Stimulated activated memory B cell treated with anti-CD40 and anti-IgM and Interleukin-4, amounts not matched to agents 10 μg/mL and 1 μg/mL and 100 μg/mL, for 72 hours (primary cell): ENCODE results near the gene MAP3K4.
"Not testable (repeated sequence)": the region's sequence is repeated elsewhere in the genome, so short reads cannot be mapped to it uniquely, and the experiment has no call there.

Source experiments
- ATAC-seq: fragments of 150-1000 bp; cut with Tn5 transposase; 2 replicates; pipeline ENCODE4 v1.10.0; 2021
- H3K27ac Mint-ChIP-seq: one replicate; pipeline ENCODE4 v1.8.0; 2022; ENCODE audit warnings: mild to moderate bottlenecking, mixed read lengths
- H3K27me3 Mint-ChIP-seq: one replicate; pipeline ENCODE4 v1.8.0; 2022; ENCODE audit warnings: mixed read lengths
- H3K36me3 Mint-ChIP-seq: one replicate; pipeline ENCODE4 v1.8.0; 2022; ENCODE audit warnings: mixed read lengths
- H3K4me1 Mint-ChIP-seq: one replicate; pipeline ENCODE4 v1.8.0; 2022; ENCODE audit warnings: mixed read lengths
- H3K4me3 Mint-ChIP-seq: one replicate; pipeline ENCODE4 v1.8.0; 2022; ENCODE audit warnings: mild to moderate bottlenecking, moderate library complexity, mixed read lengths
- H3K9me3 Mint-ChIP-seq: one replicate; pipeline ENCODE4 v1.8.0; 2022; ENCODE audit warnings: mixed read lengths

The MAP3K4 gene

DNA sequence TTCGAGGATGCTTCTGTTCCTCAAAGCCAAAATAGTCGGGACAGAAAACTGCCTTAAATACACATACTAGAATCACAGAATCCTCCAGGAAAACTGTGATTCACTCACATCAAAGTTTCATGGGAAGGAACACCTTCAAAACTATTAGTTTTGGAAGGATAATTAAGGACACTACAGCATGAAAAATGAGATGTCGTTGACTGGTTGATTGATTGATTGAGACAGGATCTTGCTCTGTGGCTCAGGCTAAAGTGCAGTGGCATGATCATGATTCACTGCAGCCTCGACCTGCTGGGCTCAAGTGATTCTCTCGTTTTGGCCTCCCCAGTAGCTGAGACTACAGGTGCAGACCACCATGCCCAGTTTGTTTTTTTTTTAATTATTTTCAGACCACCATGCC is 25.7 kb upstream of the MAP3K4 start:
- Mint-ChIP-seq H3K27ac (no peak overlapping the region), H3K4me3 (no peak overlapping the region), H3K9me3 (no peaks in the 10 kb centered on the region), H3K27me3 (peaks cover 25% of the 10 kb centered on the region), H3K36me3 (no peaks in the 10 kb centered on the region), H3K4me1 (no peaks in the 10 kb centered on the region)
- no peak for ATAC-seq

DNA sequence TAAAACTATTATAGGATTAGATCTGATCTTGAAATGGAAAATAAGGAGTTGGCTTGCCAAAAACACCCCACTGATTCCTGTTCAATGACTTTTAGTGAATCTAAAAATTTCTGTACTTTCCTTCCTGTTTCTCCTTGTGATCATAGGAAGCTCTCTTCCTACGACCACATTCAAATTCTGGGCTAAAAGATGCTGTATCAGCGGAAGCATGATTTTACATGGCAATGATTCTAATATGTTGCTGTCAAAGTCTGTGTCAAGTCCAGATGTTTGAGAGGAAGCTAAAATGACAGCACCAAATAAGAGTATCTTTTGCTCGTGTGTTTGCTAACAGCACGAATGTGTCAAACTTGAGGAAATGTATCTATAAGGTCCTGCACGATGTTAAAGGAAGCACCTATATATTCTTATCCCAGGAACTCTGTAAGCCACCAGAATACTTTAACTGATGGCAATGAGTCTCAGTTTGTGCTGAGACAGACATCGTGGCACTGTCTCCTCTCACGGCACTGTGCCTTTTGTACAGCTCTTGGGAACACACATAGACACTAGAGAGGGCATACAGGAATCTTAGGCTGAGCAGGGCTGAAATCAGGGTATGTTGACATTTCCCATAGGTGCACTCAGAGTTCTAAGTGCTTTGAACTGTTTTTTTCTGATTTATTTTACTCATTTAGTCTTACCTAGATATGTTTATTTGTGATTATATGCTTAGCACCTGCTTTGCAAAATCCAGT is 24.9 kb upstream of the MAP3K4 start:
- Mint-ChIP-seq H3K27me3 (peaks cover 28% of the 10 kb centered on the region), H3K9me3 (no peaks in the 10 kb centered on the region), H3K27ac (no peak overlapping the region)

DNA sequence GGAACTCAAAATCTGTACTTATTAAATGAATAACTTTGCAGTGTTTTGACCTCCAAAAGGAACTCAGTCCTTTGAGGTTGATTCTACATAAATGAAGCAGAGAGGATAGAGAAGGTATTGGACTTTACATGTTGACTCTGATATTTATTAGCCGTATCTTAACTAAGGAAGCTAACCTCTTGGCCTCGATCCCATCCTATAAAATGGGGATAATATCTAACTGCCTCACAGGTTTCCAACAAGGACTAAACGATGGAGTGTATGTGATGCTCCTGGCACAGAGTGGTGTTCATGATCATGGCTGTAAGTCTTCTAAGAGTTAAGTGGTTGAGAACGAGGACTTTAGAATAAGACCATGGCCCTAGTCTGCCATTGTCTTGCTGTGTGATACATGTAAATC is 24.2 kb upstream of the MAP3K4 start:
- no peaks in the 10 kb centered on the region for H3K36me3 Mint-ChIP-seq
- ATAC-seq = no peak
- H3K27ac Mint-ChIP-seq = no peak overlapping the region
- H3K27me3 Mint-ChIP-seq = peaks cover 28% of the 10 kb centered on the region
- H3K4me3 Mint-ChIP-seq = no peak overlapping the region
- H3K9me3 Mint-ChIP-seq = no peaks in the 10 kb centered on the region
- H3K4me1 Mint-ChIP-seq = no peaks in the 10 kb centered on the region

More for the DNA sequence above, 24.9 kb upstream of the MAP3K4 start:
- ATAC-seq = no peak
- Mint-ChIP-seq H3K4me1 (no peaks in the 10 kb centered on the region), H3K36me3 (no peaks in the 10 kb centered on the region), H3K4me3 (no peak overlapping the region)

DNA sequence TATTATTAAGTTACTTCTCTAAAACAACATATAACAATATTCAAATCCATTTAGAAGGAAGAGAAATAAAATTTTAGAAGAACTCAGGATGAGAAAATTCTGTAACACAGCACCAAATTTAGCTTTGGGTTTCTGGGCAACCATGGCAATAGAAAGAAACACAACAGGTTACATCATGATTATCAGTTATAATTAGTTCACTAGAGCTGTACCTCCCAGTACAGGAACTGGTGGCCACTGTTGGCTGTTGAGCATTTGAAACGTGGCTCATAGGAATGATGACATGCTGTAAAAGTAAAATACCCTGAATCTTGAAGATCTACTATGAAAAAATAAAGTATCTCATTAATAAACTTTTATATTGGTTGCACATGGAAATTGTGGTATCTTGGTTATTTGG is 23.7 kb upstream of the MAP3K4 start:
- Mint-ChIP-seq H3K27ac (no peak overlapping the region), H3K36me3 (no peaks in the 10 kb centered on the region)

DNA sequence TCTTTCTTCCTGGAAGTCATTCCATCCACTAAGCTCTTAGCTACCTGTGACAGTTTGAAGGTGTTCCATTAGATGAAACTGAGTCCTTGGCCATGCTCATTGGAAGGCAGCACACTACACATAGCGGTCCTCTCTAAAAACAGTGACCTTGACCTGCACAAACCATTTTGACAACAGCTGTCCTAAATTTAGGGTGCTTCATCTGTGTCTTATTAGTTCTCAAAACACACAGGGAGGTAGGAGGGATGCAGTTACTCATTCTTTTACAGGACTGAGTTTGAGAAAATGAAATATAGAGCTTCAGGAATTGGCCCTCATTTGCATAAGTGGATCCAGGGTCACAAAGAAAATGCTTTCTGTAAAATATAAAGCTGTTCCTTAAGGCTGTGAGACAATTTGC is 20.4 kb upstream of the MAP3K4 start:
- no peak for ATAC-seq
- no peak overlapping the region for H3K4me3 Mint-ChIP-seq
- no peaks in the 10 kb centered on the region for H3K9me3 Mint-ChIP-seq
- no peak overlapping the region for H3K27ac Mint-ChIP-seq
- H3K36me3 Mint-ChIP-seq = no peaks in the 10 kb centered on the region
- H3K4me1 Mint-ChIP-seq = no peaks in the 10 kb centered on the region
- H3K27me3 Mint-ChIP-seq = peaks cover 19% of the 10 kb centered on the region

More for the DNA sequence above, 23.7 kb upstream of the MAP3K4 start:
- Mint-ChIP-seq H3K27me3 (peaks cover 28% of the 10 kb centered on the region), H3K4me3 (no peak overlapping the region), H3K4me1 (no peaks in the 10 kb centered on the region), H3K9me3 (no peaks in the 10 kb centered on the region)
- no peak for ATAC-seq

DNA sequence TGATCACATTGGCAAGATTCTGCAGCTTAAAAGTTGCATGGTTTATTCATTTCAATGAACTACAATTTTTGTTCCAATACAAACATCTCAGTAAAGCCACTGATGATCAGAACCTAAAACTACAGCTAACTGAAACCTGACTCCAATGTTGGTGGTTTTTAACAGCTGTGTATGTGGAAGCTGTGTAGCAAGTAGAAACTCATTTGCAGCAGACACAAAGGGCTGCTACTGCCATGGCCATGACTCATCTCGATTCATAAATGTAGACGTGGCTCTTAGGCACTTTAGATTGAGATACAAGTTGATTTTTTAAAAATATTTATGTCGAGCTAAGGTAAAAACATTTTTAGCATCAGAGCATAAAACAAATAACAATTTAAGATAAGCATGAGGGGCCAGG is 19.5 kb upstream of the MAP3K4 start:
- Mint-ChIP-seq H3K9me3 (no peaks in the 10 kb centered on the region), H3K4me3 (no peak overlapping the region), H3K4me1 (no peaks in the 10 kb centered on the region), H3K36me3 (no peaks in the 10 kb centered on the region), H3K27ac (no peak overlapping the region), H3K27me3 (peaks cover 21% of the 10 kb centered on the region)
- no peak for ATAC-seq

DNA sequence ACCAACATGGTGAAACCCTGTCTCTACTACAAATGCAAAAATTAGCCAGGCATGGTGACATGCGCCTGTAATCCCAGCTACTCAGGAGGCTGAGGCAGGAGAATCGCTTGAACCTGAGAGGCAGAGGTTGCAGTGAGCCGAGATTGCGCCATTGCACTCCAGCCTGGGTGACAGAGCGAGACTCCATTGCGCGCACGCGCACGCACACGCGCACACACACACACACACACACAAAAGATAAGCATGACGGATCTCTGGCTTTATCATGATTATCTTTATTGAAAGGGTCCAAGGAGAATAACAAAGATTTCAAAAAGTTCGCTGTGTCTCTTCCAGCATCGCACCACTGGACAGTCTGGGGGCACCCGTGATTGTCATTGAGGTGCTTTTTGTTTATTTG is 19.0 kb upstream of the MAP3K4 start:
- peaks cover 26% of the 10 kb centered on the region for H3K27me3 Mint-ChIP-seq
- not testable (repeated sequence) for H3K27ac Mint-ChIP-seq, H3K36me3 Mint-ChIP-seq, H3K4me1 Mint-ChIP-seq, H3K4me3 Mint-ChIP-seq, H3K9me3 Mint-ChIP-seq, ATAC-seq

DNA sequence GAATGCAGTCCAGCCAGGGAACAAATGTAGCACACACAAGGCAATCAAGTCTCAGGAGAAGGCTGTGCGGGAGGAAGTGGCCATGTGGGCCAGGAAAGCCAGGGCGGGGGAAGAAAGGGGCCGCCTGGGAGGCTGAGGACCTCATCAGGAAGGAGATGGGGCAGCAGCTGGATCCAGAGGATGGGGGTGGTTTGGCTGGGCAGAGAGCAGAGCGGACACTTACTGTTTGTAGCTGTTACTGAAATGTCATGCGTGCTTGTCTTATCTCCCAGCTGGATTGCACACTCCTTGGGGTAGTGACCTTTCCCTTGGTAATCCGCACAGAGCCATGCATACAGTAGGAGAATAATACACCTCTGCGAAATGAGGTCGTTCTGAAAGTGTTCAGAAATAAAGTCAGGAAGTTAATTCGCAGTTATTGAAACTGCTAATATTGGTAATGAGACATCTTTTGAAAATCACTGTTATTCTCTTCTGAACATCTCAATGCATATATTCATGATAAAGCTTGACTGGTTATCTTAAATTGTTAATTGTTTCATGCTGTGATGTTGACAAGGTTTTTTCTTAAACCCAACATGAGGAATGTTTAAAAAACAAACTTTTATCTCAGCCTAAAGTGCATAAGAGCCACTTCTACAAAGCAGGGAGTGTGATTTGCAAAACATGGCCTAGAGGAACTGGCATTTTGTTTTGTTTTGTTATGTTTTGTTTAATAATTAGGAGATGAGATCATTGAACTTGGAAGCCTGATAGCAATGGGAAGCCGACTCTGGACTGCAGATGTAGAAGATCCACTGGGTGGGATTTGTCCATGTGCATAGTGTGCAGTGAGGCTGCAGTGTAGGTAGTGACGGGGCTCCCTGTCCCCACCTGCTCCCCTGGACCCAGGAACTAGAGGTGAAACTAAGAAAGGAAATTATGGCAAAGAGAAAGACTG is 18.0 kb upstream of the MAP3K4 start:
- H3K27ac Mint-ChIP-seq = no peak overlapping the region
- H3K9me3 Mint-ChIP-seq = no peaks in the 10 kb centered on the region
- H3K4me1 Mint-ChIP-seq = no peaks in the 10 kb centered on the region
- H3K27me3 Mint-ChIP-seq = peaks cover 35% of the 10 kb centered on the region
- no peak for ATAC-seq
- H3K36me3 Mint-ChIP-seq = no peaks in the 10 kb centered on the region
- no peak overlapping the region for H3K4me3 Mint-ChIP-seq

DNA sequence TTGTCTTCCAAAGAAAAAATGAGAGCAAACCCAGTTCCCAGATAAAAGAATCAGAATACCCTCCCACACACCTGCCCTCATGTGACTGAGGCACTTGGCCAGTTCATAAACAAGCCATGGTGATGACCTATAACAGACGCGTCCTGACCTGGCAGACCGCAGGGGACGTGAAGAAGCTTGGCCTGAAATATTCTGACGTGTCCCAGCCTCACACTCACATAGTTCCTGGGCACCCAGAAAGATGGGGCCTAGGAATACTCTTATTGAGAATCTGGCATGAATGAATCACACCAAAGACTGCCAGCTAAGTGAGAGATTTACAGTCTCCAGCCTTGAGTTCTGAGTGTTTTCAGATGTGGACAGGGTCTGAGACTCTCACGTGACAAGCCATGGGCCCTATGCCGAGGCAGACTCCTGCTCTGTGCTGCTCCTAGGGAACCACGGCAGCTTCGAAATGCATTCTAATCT is 17.2 kb upstream of the MAP3K4 start:
- H3K36me3 Mint-ChIP-seq = no peaks in the 10 kb centered on the region
- H3K4me3 Mint-ChIP-seq = no peak overlapping the region
- ATAC-seq = no peak
- no peak overlapping the region for H3K27ac Mint-ChIP-seq
- no peaks in the 10 kb centered on the region for H3K9me3 Mint-ChIP-seq
- peaks cover 38% of the 10 kb centered on the region for H3K27me3 Mint-ChIP-seq
- H3K4me1 Mint-ChIP-seq = no peaks in the 10 kb centered on the region

DNA sequence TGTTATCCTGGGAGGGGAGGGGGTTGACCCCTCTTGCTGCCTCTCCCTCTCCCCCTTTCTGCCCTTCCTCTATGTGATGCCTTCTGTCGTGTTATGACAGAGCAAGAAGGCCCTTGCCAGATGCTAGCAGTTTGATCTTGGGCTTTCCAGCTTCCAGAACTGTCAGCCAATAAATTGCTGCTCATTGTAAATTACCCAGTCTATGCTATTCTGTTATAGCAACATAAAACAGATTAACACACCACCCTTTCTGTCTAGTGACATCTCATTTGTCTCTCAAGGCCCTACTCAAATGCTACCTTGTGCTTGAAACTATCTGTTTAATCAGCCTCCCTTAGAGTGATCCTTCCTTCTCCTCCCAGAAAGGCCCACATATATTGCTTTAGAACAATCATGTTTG is 16.4 kb upstream of the MAP3K4 start:
- H3K27me3 Mint-ChIP-seq = peaks cover 30% of the 10 kb centered on the region
- no peaks in the 10 kb centered on the region for H3K4me1 Mint-ChIP-seq
- no peak for ATAC-seq
- no peaks in the 10 kb centered on the region for H3K36me3 Mint-ChIP-seq
- H3K27ac Mint-ChIP-seq = no peak overlapping the region
- H3K4me3 Mint-ChIP-seq = no peak overlapping the region
- H3K9me3 Mint-ChIP-seq = no peaks in the 10 kb centered on the region

DNA sequence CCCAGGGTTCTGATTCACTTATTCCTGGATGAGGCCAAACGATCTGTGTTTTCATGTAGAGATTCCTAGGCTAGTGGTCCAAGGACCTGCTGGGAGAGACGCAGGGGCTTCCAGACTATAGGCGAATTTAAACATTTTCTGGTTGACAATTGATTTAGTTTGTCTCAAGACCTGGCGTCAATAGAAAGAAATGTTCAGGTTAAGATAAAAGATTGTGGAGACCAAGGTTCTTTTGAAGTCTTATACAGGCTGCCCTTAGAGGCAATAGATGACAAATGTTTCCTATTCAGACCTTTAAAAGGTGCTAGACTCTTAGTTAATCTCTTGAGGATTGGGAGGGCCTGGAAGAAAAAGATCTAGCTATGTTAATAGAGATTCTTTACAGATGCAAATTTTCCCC is 15.6 kb upstream of the MAP3K4 start:
- H3K36me3 Mint-ChIP-seq, H3K4me3 Mint-ChIP-seq, H3K9me3 Mint-ChIP-seq, H3K27ac Mint-ChIP-seq, H3K4me1 Mint-ChIP-seq, ATAC-seq: not testable (repeated sequence)
- H3K27me3 Mint-ChIP-seq = peaks cover 22% of the 10 kb centered on the region

DNA sequence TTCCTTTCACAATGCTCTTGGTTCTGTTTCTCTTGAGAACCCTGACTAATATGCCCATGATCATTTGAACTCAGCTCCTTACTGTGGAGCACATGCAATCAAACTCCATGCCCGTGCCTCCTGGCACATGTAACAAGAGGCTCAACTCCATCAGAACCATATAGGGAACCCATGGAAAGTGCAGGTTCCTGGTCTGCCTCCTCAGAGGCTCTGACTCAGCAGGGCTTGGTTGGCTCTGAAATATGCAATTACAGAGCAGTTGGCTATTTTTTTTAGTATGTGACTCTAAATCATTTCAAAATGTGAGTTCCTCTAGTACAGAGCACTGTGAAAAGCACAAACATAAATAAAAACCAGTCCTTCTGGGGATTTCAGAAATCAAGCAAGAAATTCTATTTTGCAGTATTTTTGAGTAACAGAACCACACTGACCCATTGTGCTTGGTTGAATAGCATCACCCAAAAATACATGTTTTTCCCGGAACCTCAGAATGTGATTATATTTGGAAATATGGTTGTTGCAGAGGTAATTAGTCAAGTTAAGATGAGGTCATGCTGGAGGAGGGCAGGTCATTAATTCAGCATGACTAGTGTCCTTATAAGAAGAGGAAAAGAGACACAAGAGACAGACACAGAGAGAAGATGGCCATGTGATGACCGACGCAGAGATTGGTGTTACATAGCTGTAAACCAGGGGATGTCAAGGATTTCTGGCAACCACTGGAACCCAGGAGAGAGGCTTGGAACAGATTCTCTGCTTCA is 13.2 kb upstream of the MAP3K4 start:
- peaks cover 6% of the 10 kb centered on the region for H3K9me3 Mint-ChIP-seq
- H3K27ac Mint-ChIP-seq = no peak overlapping the region
- H3K27me3 Mint-ChIP-seq = peaks cover 19% of the 10 kb centered on the region
- no peak for ATAC-seq
- H3K4me3 Mint-ChIP-seq = no peak overlapping the region
- H3K36me3 Mint-ChIP-seq = no peaks in the 10 kb centered on the region
- no peaks in the 10 kb centered on the region for H3K4me1 Mint-ChIP-seq

DNA sequence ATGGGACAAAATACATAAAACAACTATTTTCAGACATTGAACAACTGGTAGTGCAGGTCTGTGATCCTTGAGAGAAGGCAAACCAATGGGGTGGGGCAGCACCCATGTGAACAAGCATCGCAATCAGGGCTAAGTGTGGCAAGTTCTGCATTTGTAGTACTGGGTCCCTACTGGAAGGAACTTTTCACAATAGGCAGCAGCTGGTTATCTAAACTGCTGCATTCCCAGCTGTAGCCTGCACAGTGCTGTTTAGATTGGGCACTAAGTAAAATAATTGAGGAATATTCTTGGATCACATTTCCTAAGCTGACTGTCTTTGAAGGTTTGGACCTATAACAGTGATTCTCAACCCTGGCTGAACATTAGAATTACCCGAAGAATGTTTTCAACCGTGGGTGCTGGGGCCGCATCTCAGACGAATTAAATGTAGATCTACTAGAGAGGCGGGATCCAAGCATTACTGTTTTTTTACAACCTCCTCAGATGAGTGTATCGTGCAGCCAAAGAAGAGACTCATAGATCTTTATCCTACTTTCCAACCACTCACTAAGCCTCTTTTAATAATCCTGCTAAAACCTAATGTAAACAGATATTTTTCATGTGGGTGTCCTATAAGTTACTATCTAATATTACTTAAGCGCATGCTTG is 12.4 kb upstream of the MAP3K4 start:
- peaks cover 13% of the 10 kb centered on the region for H3K9me3 Mint-ChIP-seq
- H3K4me3 Mint-ChIP-seq = no peak overlapping the region
- H3K36me3 Mint-ChIP-seq = no peaks in the 10 kb centered on the region
- H3K27ac Mint-ChIP-seq = no peak overlapping the region
- H3K27me3 Mint-ChIP-seq = peaks cover 19% of the 10 kb centered on the region
- no peaks in the 10 kb centered on the region for H3K4me1 Mint-ChIP-seq
- no peak for ATAC-seq

DNA sequence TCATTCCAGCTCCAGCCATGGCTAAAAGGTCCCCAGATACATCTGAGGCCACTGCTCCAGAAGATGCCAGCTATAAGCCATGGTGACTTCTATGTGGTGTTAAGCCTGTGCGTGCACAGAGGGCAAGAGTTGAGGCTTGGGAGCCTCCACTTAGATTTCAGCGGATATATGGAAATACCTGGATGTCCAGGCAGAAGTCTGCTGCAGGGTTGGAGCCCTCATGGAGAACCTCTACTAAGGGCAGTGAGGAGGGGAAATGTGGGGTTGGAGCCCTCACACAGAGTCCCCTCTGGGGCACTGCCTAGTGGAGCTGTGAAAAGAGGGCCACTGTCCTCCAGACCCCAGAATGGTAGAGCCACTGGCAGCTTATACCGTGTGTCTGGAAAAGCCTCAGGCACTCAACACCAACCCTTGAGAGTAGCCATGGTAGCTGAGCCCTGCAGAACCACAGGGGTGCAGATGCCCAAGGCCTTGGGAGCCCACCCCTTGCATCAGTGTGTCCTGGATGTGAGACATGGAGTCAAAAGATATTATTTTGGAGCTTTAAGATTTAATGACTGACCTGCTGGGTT is 8.1 kb upstream of the MAP3K4 start:
- H3K9me3 Mint-ChIP-seq = peaks cover 16% of the 10 kb centered on the region
- H3K4me1 Mint-ChIP-seq, H3K4me3 Mint-ChIP-seq, ATAC-seq, H3K27me3 Mint-ChIP-seq, H3K27ac Mint-ChIP-seq, H3K36me3 Mint-ChIP-seq: not testable (repeated sequence)
